Measurements from ENCODE around the gene FAAP100.

GRCh38 chr17:81537343-81537855, 14.8 kb downstream of the FAAP100 start:
- TF ChIP-seq CTCF (IDR thresholded peaks at IDR 0.05) (peak; percentile 46 to 62 (median 56)), POLR2A (IDR thresholded peaks at IDR 0.05) (no peak)

All from right lobe of liver (tissue), 4 donors.